GM12801 (cell line): ENCODE data around the gene IWS1.

ENCODE experiments used
- TF ChIP-seq, protein P1 (sequence below): IDR thresholded peaks from one replicate; pipeline ENCODE4 v1.5.1; 2011; ENCODE audit warnings: control low read depth; ENCODE audit not compliant: insufficient read length; ENCODE audit errors: extremely low read depth

IWS1 gene

DNA sequence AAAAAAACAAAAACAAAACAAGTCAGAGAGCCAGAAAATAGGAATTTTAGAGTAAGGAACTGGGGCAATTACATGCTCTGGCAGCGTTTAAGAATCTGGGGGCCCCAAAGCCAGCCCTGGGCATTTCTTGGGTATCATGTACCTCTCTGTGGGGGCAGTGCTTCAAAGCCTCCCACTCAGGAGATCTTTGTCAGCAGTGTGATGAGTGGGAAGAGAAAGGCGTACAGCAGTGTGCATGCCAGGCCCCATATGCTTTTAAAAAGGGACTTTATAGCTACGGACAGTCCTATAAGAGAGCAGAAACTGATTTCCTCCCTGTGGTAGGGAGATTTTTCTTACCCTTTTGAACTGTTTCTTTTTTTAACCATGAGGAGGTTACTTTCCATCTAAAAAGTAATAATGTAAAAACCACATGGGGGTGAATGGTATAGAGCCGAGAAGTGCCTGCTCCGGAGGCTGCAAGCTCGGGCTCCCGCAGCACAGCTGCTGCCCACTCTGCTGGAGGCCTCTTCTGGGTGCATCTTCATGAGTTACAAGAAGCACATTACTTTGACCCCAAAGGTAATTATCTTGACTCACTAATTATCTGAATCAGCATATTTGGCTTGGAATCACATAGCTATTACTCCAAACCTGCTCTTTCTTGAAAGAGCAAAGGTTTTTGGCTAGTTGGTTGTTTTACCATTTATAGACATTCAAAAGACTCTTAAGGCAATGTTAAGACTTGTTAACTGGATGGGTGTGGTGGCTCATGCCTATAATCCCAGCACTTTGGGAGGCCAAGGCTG is 61.6 kb downstream of the IWS1 start:
- TF ChIP-seq, protein P1, sequence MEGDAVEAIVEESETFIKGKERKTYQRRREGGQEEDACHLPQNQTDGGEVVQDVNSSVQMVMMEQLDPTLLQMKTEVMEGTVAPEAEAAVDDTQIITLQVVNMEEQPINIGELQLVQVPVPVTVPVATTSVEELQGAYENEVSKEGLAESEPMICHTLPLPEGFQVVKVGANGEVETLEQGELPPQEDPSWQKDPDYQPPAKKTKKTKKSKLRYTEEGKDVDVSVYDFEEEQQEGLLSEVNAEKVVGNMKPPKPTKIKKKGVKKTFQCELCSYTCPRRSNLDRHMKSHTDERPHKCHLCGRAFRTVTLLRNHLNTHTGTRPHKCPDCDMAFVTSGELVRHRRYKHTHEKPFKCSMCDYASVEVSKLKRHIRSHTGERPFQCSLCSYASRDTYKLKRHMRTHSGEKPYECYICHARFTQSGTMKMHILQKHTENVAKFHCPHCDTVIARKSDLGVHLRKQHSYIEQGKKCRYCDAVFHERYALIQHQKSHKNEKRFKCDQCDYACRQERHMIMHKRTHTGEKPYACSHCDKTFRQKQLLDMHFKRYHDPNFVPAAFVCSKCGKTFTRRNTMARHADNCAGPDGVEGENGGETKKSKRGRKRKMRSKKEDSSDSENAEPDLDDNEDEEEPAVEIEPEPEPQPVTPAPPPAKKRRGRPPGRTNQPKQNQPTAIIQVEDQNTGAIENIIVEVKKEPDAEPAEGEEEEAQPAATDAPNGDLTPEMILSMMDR, result no peak

DNA sequence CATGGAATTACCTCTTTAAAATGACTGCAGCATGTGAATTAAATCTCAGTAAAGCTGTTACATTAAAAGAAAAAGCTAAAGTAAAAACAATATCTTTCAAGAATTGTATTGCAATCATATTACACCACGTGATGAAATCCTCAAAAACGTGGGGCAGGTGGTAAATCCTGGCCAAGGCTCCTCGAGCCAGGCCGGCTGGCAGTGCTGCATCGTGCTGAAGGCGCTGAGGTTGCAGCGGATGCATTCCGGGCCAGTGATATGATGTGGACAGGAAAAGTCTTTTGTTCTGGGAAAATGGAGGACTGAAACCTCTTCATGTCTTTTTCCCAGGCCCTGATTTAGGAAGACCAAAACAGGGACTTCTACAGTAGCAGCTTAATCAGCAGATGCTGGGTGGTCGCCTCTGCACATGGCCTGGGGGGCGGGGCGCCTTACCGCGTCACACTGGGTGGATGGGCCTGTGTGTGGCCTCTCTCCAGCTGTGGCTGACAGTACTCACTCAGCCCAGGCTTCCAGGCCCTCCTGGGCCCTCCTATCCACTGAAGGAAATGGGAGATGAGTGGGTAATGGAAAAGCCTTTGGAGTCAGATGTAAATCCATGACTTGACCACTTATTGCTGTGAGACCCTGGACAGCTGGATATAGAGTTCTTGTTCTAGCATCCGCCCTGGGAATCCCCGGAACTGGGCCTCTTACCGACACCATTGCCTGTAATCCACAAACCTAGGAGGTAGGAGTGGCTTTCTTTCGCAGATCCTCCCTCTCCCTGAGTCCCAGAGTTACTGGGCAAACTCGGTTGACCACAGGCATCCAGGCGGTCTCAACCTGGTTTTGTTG is 62.9 kb downstream of the IWS1 start:
- TF ChIP-seq, protein P1, result no peak

DNA sequence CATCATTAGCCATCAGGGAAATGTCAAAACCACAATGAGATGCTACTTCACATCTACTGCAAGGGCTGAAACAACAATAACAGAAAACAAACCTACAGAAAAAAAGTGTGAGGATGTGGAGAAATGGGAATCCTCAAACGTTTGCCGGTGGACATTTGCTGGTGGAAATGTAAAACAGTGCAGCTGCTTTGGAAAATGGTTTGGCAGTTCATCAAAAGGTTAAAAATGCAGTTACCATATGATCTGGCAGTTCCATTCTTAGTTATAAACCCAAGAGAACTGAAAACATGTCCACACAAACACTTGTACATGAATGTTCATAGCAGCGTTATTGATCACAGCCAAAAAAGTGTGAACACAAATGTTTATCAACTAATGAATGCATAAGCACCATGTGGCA is 63.8 kb downstream of the IWS1 start:
- TF ChIP-seq, protein P1, result no peak

DNA sequence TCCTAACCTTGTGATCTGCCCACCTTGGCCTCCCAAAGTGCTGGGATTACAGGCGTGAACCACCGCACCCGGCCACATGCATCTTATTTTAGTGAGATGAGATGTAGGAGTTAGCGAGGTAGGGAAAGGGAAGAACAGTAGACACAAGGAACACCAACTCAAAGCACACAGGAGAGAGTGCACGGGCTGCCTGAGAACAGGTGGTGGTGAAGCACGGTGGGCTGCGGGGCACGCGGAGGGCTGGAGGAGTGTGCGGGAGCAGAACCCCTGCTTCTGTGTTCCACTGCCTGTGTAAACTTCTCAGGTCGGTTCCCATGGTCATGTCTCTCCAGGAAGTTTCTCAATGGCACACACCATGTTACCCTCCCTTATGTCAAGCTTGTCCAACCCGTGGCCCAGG is 69.3 kb downstream of the IWS1 start:
- TF ChIP-seq, protein P1, result no peak

DNA sequence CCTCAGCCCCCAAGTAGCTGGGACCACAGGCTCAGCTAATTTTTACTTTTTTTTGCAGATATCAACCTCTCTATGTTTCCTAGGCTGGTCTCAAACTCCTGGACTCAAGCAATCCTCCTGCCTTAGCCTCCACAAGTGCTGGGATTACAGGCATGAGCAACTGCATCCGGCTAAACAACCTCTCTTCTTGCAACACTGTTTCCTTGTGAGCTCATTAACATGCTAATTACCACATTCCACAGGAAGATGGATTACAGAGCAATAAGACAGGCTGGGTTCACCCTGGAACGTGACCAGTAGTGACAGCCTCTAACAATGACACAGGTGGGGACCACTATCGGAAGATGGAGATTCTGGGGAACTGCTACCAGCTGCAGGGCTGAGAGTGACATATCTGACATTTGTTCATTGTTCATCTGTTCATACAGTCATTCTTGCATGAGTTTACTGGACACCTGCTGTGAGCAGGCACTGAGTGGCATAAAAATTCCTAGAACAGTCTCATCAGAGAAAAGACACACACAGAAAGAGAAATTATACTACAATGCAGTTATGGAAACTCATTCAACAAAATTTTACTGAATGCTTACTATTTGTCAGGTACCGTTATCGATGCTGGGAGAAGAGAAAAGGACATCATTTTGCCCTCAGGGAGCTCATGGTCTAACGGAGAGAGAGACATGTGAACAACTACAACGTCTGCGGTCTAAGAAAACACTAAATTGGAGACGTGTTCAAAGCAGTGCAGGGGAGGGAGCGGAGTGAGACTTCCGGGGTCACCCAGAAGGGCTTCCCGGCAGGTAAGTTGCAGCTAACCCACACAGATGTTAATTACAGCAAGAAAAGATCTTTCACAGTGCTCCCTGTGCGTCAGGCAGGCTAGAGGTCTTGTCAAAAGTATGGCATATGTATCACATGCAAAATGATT is 70.5 kb downstream of the IWS1 start:
- TF ChIP-seq, protein P1, result no peak

DNA sequence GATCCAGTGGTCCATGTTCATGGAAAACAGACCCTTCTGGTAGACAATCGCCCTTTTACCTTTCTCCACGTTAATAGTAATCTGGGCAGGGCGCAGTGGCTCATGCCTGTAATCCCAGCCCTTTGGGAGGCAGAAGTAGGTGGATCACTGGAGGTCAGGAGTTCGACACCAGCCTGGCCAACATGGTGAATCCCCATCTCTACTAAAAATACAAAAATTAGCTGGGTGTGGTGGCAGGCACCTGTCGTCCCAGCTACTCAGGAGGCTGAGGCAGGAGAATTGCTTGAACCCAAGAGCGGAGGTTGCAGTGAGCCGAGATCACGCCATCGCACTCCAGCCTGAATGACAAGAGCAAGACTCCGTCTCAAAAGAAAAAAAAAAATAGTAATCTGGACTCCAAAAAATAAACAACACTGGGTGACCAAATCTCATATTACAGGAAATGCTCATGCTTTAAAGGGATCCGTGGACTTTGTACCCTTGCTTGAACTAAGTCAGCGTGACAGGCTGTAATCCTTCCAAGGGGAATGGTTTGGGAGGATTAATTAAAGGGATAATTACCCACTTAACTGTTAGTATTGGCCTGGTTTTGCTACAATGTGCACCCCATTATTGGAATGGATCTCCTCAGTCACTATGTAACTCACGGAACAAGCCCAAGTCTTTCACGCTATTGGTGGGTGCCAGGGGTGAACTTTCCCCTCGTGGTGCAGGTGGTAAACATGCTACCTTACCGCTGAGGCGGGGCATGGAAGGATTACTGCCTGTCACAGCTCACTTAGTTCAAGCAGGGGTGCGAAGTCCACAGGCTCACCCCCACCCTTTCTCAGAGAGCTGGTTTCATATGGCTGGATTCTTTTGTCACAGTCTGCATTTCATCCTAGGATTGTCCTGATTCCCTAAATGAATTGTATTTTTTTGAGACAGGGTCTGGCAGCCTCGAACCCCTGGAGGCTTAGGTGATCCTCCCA is 71.4 kb downstream of the IWS1 start:
- TF ChIP-seq, protein P1, result no peak
